Upper lobe of left lung (tissue), 4 donors: ENCODE measurements around the gene CENPU.

ENCODE experiments used
- POLR2A ChIP-seq, 4 donors: fragments of 450-650 bp; IDR thresholded peaks; one replicate each; pipeline ENCODE4 v1.5.1; 2016 to 2017; ENCODE audit warnings: antibody characterized with exemption in 4 of 4, mild to moderate bottlenecking in 2 of 4
- TF ChIP-seq, protein P1 (sequence below), 6 experiments: fragments of 450-650 bp in 4 of 6; fragments of 200-600 bp in 2 of 6; sonication (generic) in 2 of 6; IDR thresholded peaks; one replicate each; pipeline ENCODE4 v1.5.1; 2016 to 2019; ENCODE audit warnings: antibody characterized with exemption in 6 of 6

DNA sequence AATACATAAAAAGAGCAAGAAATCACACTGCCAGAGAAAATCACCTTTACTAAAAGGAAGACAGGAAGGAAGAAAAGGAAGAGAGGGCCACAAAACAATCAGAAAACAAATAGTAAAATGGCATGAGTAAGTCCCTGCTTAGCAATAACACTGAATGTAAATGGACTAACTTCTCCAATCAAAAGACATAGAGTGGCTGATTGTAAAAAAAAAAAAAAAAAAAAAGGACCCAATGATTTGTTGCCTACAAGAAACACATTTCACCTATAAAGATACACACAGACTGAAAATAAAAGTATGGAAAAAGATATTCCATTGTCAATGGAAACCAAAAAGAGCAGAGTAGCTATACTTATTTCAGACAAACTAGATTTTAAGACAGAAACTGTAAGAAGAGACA is 12.6 kb downstream of the CENPU start:
- no peak for TF ChIP-seq POLR2A (IDR thresholded peaks at IDR 0.05)
- TF ChIP-seq, protein P1, sequence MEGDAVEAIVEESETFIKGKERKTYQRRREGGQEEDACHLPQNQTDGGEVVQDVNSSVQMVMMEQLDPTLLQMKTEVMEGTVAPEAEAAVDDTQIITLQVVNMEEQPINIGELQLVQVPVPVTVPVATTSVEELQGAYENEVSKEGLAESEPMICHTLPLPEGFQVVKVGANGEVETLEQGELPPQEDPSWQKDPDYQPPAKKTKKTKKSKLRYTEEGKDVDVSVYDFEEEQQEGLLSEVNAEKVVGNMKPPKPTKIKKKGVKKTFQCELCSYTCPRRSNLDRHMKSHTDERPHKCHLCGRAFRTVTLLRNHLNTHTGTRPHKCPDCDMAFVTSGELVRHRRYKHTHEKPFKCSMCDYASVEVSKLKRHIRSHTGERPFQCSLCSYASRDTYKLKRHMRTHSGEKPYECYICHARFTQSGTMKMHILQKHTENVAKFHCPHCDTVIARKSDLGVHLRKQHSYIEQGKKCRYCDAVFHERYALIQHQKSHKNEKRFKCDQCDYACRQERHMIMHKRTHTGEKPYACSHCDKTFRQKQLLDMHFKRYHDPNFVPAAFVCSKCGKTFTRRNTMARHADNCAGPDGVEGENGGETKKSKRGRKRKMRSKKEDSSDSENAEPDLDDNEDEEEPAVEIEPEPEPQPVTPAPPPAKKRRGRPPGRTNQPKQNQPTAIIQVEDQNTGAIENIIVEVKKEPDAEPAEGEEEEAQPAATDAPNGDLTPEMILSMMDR (IDR thresholded peaks at IDR 0.05): no peak
